HG03039 (cell line): ENCODE results near the gene CAPN9.
"Not testable (repeated sequence)": the region's sequence is repeated elsewhere in the genome, so short reads cannot be mapped to it uniquely, and the experiment has no call there.

ENCODE experiments used
- ATAC-seq: cut with Tn5 transposase; IDR thresholded peaks from one replicate; pipeline ENCODE4 v1.9.1; 2021; ENCODE audit warnings: mild to moderate bottlenecking, moderate library complexity; ENCODE audit not compliant: unreplicated experiment

CAPN9 gene

DNA sequence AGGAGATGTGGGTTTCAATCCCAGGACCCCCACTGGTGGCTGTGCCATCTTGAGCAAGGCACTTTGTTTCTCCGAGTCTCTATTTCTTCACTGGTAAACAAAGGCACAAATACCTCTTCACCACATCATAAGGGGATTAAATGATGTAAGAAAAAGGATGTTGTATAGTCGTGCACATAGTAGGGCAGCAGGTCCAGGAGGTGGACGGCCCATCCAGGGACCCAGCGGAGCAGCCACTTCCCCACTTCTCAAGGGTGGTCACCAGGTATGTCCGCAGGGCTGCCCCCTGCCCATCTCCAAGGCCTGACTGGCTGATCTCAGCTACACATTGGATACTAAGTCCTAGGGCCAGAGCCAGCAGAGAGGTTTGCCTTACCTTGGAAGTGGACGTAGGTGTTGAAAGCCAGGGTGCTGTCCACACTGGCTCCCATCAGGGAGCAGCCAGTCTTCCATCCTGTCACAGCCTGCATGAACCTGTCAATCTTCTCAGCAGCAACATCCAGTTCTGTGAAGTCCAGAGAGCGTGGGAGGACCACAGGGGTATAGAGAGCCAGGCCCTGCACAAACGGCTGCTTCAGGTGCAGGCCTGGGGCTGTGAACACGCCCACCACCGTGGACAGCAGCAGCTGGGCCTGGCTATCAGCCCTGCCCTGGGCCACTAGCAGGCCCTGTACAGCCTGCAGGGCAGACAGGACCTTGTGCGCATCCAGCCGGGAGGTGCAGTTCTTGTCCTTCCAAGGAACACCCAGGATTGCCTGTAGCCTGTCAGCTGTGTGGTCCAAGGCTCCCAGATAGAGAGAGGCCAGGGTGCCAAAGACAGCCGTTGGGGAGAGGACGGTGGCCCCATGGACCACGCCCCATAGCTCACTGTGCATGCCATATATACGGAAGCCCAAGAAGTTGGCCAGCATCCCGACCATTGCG is 37.3 kb upstream of the CAPN9 start:
- no peak for ATAC-seq

- no peak for ATAC-seq
Measured at GRCh38 chr1:230710543-230710904, 36.7 kb upstream of the CAPN9 start.

DNA sequence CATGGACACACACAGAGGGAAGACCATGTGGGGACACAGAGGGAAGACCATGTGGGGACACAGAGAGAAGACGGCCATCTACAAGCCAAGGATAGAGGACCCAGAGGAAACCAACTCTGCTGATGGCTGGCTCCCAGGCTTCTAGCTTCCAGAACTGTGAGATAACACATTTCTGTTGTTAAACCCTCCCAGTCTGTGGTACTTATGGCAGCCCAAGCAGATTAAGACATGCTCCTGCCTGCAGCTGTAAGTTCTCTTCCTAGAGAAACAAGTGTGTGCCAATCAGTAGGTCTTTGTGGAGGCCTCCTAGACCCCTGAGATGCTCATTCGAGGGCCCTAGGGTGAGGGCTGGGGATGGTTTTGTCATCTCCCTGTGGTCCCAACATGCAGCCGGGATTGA is 35.9 kb upstream of the CAPN9 start:
- no peak for ATAC-seq

- ATAC-seq = no peak
Measured at GRCh38 chr1:230712470-230712942, 34.7 kb upstream of the CAPN9 start.

GRCh38 chr1:230713138-230713537 is 34.0 kb upstream of the CAPN9 start:
- no peak for ATAC-seq

DNA sequence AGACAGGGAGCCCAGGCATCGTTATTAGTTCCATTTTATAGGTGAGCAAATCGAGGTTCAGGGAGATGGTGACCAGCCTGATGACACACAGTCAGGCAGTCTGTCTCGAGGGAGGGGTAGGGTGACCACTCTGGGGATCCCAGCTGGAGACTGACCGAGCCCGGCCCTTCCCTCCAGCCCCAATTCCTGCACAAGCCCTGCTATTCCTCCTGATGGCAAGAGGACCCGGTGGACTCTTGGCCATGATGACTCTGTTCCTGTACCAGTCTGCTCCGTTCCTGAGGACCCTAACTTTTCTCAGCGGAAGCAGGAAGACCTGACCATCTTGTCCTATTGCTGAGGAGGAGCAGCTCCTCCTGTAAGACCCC is 33.7 kb upstream of the CAPN9 start:
- ATAC-seq = no peak

DNA sequence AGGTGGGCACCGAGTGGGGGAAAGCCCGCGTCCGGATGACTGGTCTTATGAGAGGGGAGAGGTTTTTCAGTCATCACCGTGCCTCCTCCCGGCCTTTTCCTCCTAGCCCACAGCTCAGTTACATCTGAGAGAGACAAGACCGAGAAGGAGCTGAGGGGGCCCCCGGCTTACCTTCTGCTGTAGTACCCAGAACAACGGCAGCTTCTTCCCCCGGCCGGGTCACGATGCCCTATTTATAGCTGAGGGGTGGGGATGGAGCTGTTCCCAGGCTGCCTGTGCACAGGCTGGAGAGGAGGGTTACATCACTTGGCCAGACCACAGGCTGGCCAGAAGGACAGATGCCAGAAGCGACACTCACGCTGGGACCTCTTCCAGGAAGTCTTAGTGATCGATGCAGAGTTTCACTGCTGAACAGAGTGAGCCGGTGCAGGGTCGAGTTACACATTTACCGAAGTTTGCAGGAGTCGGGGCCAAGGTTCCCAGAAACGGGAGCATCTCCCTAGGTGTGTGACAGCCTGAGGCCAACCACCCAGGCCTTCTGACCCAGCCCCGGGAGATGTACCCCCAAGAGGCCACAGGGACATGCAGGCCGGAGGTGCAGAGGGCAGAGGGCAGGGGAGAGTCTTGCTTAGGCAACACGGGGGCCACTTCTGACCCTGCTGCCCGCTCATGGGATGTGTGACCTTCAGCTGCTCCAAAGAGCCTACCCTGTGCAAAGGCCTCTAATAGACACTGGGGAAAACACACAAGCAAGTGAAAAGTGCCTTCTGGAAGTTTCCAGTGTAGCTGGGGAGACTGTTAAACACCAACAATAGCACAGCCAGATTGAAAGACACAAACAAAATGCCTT is 33.0 kb upstream of the CAPN9 start, which contains the start of gene AGT:
TSS of gene AGT (minus strand) at position 208 of the 850 bp plus-strand sequence. CDS start 3,299 bp downstream, outside the sequence.
- ATAC-seq = no peak

DNA sequence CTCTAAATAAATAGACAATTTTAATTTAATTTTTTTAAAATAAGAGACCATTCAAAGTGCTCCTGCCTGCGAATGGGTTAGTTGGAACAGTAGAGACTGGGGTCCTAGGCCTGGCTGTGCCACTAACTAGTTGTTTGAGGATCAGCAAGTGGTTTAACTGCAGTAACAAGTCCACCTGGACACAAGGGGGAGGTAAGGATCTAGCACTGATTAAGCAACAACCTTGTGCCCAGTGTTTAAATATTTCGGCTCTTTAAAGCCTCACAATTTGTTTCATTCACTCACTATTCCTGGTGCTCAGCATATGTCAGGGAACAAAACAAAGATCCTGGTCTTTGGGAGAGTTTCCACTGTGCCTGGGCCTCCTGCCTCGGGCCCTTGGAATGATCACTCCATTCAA is 31.7 kb upstream of the CAPN9 start:
- no peak for ATAC-seq

GRCh38 chr1:230716453-230716852 is 30.7 kb upstream of the CAPN9 start:
- ATAC-seq = not testable (repeated sequence)

DNA sequence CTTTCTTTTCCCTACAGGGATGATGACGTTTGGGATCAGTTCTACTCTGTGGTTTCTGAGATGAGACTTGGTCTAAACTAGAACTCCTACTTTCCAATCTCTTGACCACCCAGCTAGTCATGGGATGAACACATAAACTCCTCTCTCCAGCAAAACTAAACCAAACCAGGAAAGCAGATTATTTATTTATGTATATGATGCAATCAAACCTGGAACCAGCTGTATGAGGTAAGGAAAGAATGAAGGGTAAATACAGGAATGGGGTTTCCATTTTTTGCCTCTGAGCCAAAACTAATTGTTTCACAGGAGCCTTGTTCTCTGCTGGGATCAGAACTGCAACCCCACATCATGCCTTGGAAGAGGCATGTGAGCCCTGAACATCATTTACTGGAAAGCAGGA is 29.9 kb upstream of the CAPN9 start:
- no peak for ATAC-seq

DNA sequence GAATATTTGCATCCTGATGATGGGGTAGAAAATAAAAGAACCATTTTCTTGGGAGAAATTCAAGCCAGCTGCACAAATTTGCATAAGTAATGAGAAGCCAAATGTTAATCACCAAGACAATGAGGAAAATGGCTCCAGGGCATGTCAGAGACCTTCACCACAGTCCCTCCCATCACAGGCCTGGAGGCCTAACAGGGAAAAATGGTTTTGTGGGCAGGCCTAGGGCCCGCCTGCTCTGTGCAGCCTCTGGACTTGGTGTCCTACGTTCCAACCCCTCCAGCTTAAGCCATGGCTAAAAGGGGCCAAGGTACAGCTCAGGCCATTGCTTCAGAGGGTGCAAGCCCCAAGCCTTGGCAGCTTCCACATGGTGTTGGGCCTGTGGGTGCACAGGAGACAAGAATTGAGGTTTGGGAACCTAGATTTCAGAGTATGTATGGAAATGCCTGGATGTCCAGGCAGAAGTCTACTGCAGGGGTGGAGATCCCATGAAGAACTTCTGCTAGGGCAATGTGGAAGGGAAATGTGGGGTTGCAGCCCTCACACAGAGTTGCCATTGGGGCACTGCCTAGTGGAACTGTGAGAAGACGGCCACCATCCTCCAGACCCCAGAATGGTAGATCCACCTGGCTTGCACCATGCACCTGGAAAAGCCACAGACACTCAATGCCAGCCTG is 25.2 kb upstream of the CAPN9 start:
- not testable (repeated sequence) for ATAC-seq

- no peak for ATAC-seq
Measured at GRCh38 chr1:230725256-230726012, 21.8 kb upstream of the CAPN9 start.

DNA sequence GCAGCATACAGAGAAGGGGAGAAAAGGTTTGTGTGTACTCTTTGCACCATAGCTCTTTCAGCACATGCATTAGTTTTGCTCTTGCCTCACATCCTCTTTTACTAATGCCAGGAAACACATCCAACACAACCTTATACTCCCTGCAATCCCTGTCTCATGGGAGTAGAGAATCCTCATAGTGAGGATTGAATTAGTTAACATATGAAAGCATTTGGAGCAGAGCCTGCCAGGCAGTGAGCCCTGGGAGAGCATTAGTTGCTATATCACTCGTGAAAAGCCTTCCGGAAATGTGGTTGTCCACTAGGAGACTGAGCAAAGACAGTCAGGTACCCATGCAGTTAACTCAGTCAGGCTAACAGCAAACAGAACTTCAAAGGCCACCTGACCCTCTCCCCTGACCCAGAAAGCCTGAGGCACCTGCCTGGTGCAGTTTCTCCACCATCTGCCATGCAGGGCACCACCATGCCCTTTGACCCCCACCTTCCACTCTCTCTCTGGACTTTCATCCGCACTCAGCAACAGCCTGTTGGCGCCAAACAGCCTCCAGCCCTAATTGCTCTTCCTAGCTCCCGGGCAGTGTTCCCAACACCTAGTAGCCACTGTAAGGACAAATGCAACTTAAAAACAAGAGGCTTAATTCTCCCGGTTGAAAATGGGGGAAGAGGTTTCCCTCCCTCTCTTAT is 18.3 kb upstream of the CAPN9 start:
- ATAC-seq = no peak

DNA sequence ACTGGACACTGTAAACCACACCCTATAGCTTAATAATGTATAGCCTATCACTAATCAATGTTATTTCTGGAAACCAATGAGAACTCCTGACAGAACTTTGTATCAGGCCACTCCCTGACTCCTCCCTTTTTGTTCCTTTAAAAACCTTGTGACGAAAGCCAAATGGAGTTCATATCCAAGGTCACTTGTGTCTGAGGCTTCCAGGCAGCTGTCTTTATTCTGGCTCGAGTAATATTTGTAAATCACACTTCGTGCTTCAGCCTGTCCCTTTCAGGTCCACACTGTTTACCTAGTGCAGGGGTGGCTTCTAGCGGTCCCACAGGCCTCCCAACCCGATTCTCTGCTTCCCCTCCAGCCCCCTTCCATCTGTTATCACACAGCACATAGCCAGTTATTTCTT is 16.2 kb upstream of the CAPN9 start:
- no peak for ATAC-seq

DNA sequence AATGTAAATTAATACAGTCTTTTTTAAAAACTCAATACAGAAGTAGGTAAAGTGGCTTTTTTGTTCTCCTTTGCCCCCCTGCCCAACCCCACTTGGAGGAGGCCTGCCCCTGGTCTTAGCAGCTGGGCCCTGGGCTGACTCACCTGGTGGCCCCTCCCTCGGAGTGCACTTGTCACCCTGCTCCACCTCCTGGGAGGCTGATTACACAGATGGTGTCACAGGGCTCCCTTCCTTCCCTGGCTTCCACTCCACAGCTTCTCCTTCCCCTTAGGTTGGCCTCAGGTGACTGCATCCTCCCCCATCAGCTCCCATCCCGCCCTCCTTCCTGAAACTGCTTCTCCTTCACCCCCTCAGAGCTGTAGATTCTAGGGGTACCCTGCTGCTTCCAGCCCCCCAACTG is 11.7 kb upstream of the CAPN9 start:
- ATAC-seq = no peak

DNA sequence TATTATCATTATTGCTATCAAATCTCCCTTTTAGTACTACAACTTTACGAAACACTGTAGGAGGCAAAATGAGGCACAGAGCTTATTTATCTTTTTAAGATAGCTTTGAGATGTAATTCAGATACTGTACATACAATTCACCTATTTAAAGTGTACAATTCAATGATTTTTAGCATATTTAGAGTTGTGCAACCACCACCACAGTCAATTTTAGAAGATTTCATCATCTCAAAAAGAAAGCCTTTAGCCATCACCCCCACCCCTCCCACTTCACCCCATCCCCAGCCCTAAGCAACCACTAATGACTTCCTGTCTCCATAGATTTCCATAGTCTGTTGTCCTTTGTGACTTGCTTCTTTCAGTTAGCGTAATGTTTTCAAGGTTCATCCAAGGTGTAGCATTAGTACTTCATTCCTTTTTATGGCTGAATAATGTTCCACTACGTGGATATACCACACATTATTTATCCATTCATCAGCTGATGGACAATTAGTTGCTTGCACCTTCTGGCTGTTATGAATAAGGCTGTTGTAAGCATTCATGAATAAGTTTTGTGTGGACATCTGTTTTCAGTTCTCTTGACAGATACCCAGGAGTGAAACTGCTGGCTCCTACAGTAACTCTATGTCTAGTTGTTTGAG is 9.4 kb upstream of the CAPN9 start:
- no peak for ATAC-seq

- no peak for ATAC-seq
Measured at GRCh38 chr1:230739564-230740290, 7.5 kb upstream of the CAPN9 start.

GRCh38 chr1:230743899-230744298 is 3.3 kb upstream of the CAPN9 start:
- ATAC-seq = no peak

GRCh38 chr1:230744382-230744781 is 2.8 kb upstream of the CAPN9 start:
- ATAC-seq = no peak
